COLO668 (cell line): ENCODE measurements around the gene INSR.
"Not testable (repeated sequence)": the region's sequence is repeated elsewhere in the genome, so short reads cannot be mapped to it uniquely, and the experiment has no call there.

Experiments
- DNase-seq: peaks from one replicate; lab custom pipeline; 2025; ENCODE audit not compliant: unreplicated experiment; lab: John Stamatoyannopoulos, UW

INSR gene

GRCh38 chr19:7224995-7225394, 69.2 kb downstream of the INSR start:
- no peak for DNase-seq

GRCh38 chr19:7224209-7224686, 70.0 kb downstream of the INSR start:
- DNase-seq: no peak

- DNase-seq: no peak
Observed at GRCh38 chr19:7223429-7223828, 70.8 kb downstream of the INSR start.

GRCh38 chr19:7219056-7219455, 75.2 kb downstream of the INSR start:
- DNase-seq: no peak

GRCh38 chr19:7217861-7218260, 76.4 kb downstream of the INSR start:
- DNase-seq: no peak

- DNase-seq: no peak
Observed at GRCh38 chr19:7216373-7216902, 77.8 kb downstream of the INSR start.

- DNase-seq: no peak
Observed at GRCh38 chr19:7215176-7215575, 79.0 kb downstream of the INSR start.

GRCh38 chr19:7214324-7215089, 79.7 kb downstream of the INSR start:
- no peak for DNase-seq

- no peak for DNase-seq
Observed at GRCh38 chr19:7213628-7214323, 80.4 kb downstream of the INSR start.

- no peak for DNase-seq
Observed at GRCh38 chr19:7211191-7211951, 82.8 kb downstream of the INSR start.

- DNase-seq: no peak
Observed at GRCh38 chr19:7210359-7210758, 83.9 kb downstream of the INSR start.

- not testable (repeated sequence) for DNase-seq
Observed at GRCh38 chr19:7209597-7210325, 84.5 kb downstream of the INSR start.

- not testable (repeated sequence) for DNase-seq
Observed at GRCh38 chr19:7209036-7209435, 85.2 kb downstream of the INSR start.

- DNase-seq: no peak
Observed at GRCh38 chr19:7203332-7203731, 90.9 kb downstream of the INSR start.

- DNase-seq: no peak
Observed at GRCh38 chr19:7202888-7203287, 91.3 kb downstream of the INSR start.

- DNase-seq: no peak
Observed at GRCh38 chr19:7200736-7201135, 93.5 kb downstream of the INSR start.

GRCh38 chr19:7199613-7200533, 94.3 kb downstream of the INSR start:
- DNase-seq: no peak

- peak; percentile 97 for DNase-seq
Observed at GRCh38 chr19:7197760-7198696, 96.2 kb downstream of the INSR start.
